Glutamatergic neuron (in vitro differentiated cells): ENCODE measurements around the gene KATNAL2. TPM values are rescaled to one million over a fixed set of nuclear protein-coding genes. Genes with fewer than 3 reads are reported as not detected.

Experiments
- DNase-seq: peaks from one replicate; pipeline ENCODE4 v3.0.0; 2022
- H3K27ac Mint-ChIP-seq: one replicate; pipeline ENCODE4 v1.8.0; 2020; ENCODE audit warnings: mild to moderate bottlenecking, mixed read lengths, inconsistent platforms; ENCODE audit not compliant: unreplicated experiment
- H3K27me3 Mint-ChIP-seq: one replicate; pipeline ENCODE4 v1.8.0; 2020; ENCODE audit warnings: mild to moderate bottlenecking, moderate library complexity, mixed read lengths, inconsistent platforms; ENCODE audit not compliant: unreplicated experiment
- H3K36me3 Mint-ChIP-seq: one replicate; pipeline ENCODE4 v1.8.0; 2020; ENCODE audit warnings: mild to moderate bottlenecking, mixed read lengths, inconsistent platforms; ENCODE audit not compliant: unreplicated experiment
- H3K4me1 Mint-ChIP-seq: one replicate; pipeline ENCODE4 v1.8.0; 2020; ENCODE audit warnings: mild to moderate bottlenecking, low read depth, mixed read lengths, inconsistent platforms; ENCODE audit not compliant: unreplicated experiment
- H3K4me3 Mint-ChIP-seq: one replicate; pipeline ENCODE4 v1.8.0; 2020; ENCODE audit warnings: mild to moderate bottlenecking, mixed read lengths, inconsistent platforms; ENCODE audit not compliant: unreplicated experiment
- H3K9me3 Mint-ChIP-seq: one replicate; pipeline ENCODE4 v1.8.0; 2020; ENCODE audit warnings: mild to moderate bottlenecking, moderate library complexity, mixed read lengths, inconsistent platforms; ENCODE audit not compliant: unreplicated experiment
- CTCF ChIP-seq: fragments of 200-600 bp; sonication (generic); IDR thresholded peaks from one replicate; pipeline ENCODE4 v1.5.0; 2021; ENCODE audit not compliant: partially characterized antibody, unreplicated experiment
- total RNA-seq: library from RNA; stranded (reverse); fragmentation: NEBNext Ultra II Directional; extraction: Animal tissue kit (Norgen Biotek cat#: 25700); gene quantifications from one replicate; pipeline ENCODE4 v1.2.1, GENCODE V29; 2021; ENCODE audit not compliant: unreplicated experiment

KATNAL2 gene
- total RNA-seq, 1 donor from 2014 or later, result 2.4 TPM

GRCh38 chr18:47108373-47108772 lies 191.0 kb downstream of the KATNAL2 start:
- no peak for TF ChIP-seq CTCF
- Mint-ChIP-seq H3K27me3 (no peaks in the 10 kb centered on the region), H3K27ac (no peak overlapping the region), H3K4me1 (peaks cover 2% of the 10 kb centered on the region), H3K9me3 (no peaks in the 10 kb centered on the region), H3K36me3 (no peaks in the 10 kb centered on the region), H3K4me3 (no peak overlapping the region)
- DNase-seq, result no peak

GRCh38 chr18:47108998-47109405 lies 191.6 kb downstream of the KATNAL2 start:
- Mint-ChIP-seq H3K9me3 (no peaks in the 10 kb centered on the region), H3K27ac (no peak overlapping the region), H3K4me3 (no peak overlapping the region), H3K27me3 (no peaks in the 10 kb centered on the region), H3K36me3 (no peaks in the 10 kb centered on the region), H3K4me1 (peaks cover 2% of the 10 kb centered on the region)
- TF ChIP-seq CTCF, result no peak
- DNase-seq, result no peak

GRCh38 chr18:47109720-47110119 lies 192.3 kb downstream of the KATNAL2 start:
- Mint-ChIP-seq H3K9me3 (no peaks in the 10 kb centered on the region), H3K4me1 (peaks cover 2% of the 10 kb centered on the region), H3K36me3 (no peaks in the 10 kb centered on the region), H3K4me3 (no peak overlapping the region), H3K27me3 (no peaks in the 10 kb centered on the region), H3K27ac (peak overlapping the region; percentile 63)
- DNase-seq, result no peak
- no peak for TF ChIP-seq CTCF

DNA sequence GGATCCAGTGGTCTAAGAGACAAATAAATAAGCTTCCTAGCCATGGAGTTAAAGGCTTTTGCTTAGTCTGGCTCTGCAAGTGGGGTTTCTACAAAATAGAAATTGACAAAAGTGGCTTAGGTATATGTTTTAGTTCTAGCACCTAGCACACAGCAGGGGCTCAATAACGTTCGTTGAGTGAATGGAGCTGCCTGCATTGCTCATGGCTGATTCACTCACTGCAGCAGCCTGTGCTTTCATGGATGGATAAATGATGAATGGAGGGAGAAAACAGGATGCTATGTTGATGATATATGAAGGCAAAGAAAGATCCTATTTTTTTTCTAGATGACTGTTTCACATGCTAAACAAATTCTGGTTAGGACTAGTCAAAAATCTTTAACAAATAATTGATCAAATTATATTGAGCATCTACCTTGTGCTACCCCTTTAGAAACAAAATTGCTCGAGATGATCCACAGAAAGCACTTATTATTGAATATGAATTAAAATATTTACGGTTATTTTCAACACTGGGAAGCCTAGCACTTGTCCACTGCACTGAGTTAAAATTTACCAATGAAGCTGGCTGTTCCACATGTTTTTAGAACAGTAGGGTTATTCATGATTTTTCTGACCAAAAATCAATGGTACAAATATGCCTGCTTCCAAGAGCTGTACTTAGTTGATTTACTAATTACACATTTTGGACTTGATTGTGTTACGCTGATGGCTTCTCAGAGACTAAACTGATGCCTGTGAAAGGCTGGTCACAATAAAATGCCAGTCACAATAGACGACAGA lies 193.3 kb downstream of the KATNAL2 start:
- Mint-ChIP-seq H3K4me1 (peaks cover 2% of the 10 kb centered on the region), H3K27me3 (no peaks in the 10 kb centered on the region), H3K36me3 (no peaks in the 10 kb centered on the region), H3K9me3 (no peaks in the 10 kb centered on the region), H3K27ac (no peak overlapping the region), H3K4me3 (no peak overlapping the region)
- TF ChIP-seq CTCF, result no peak
- DNase-seq, result no peak

DNA sequence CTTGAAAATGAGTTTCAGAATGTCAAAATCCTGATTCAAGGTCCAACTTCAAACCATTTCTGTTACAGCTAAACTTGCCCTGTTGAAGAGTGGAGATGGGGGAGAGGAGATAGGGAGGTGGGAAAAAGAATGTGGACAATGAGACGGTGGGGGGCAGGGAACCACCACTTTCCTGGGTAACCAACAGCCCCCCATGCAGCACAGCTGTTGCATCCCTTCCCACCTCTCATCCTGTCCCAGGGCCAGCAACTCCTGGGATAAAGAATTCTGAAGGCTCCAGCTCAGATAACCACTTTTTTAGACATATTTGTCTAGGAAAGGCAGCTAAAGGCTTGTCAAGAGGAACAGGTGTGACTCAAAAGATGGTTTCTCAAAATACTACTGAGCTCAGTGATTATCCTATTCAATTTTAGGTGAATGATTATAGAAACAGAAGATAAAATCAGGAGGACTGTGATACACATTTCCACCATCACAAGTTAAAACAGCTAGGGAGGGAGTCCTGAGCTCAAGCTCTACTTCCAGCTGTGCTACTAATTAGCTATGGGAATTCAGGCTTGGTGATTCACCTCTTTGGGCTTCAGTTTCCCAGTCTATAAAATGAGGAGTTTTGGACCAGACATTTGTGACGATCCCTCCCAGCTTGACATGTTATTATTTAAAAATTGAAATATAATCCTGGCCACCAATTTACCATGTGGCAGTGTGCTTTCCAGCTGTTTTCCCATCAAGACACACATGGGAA lies 196.6 kb downstream of the KATNAL2 start:
- no peak overlapping the region for H3K4me3 Mint-ChIP-seq

More for the DNA sequence above, 196.6 kb downstream of the KATNAL2 start:
- H3K9me3 Mint-ChIP-seq, result no peaks in the 10 kb centered on the region
- H3K4me1 Mint-ChIP-seq, result peaks cover 2% of the 10 kb centered on the region
- no peak for DNase-seq
- peaks cover 5% of the 10 kb centered on the region for H3K36me3 Mint-ChIP-seq
- H3K27me3 Mint-ChIP-seq, result no peaks in the 10 kb centered on the region
- no peak overlapping the region for H3K27ac Mint-ChIP-seq
- no peak for TF ChIP-seq CTCF
